Body of pancreas (tissue), 4 donors: ENCODE measurements around the gene RDH13.

Experiments
- CTCF ChIP-seq, 7 experiments: fragments of 450-650 bp in 4 of 7; fragments of 200-600 bp in 3 of 7; sonication (generic) in 3 of 7; IDR thresholded peaks; one replicate each; pipeline ENCODE4 v1.5.1; 2016 to 2019; ENCODE audit warnings: antibody characterized with exemption in 7 of 7
- POLR2A ChIP-seq, 3 donors: fragments of 450-650 bp; IDR thresholded peaks; one replicate each; pipeline ENCODE4 v1.6.1; 2016; ENCODE audit warnings: antibody characterized with exemption in 3 of 3, mild to moderate bottlenecking in 2 of 3

GRCh38 chr19:55069865-55070197, 6.9 kb upstream of the RDH13 start:
- TF ChIP-seq CTCF (IDR thresholded peaks at IDR 0.05) (no peak), POLR2A (IDR thresholded peaks at IDR 0.05) (no peak)
